Measurements from ENCODE around the gene TLN1.

GRCh38 chr9:35653611-35654010 lies 78.4 kb downstream of the TLN1 start:
- TF ChIP-seq, protein P1, sequence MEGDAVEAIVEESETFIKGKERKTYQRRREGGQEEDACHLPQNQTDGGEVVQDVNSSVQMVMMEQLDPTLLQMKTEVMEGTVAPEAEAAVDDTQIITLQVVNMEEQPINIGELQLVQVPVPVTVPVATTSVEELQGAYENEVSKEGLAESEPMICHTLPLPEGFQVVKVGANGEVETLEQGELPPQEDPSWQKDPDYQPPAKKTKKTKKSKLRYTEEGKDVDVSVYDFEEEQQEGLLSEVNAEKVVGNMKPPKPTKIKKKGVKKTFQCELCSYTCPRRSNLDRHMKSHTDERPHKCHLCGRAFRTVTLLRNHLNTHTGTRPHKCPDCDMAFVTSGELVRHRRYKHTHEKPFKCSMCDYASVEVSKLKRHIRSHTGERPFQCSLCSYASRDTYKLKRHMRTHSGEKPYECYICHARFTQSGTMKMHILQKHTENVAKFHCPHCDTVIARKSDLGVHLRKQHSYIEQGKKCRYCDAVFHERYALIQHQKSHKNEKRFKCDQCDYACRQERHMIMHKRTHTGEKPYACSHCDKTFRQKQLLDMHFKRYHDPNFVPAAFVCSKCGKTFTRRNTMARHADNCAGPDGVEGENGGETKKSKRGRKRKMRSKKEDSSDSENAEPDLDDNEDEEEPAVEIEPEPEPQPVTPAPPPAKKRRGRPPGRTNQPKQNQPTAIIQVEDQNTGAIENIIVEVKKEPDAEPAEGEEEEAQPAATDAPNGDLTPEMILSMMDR (IDR thresholded peaks at IDR 0.05), result no peak
- TF ChIP-seq ZFX (IDR thresholded peaks at IDR 0.05; ENCODE audit: borderline replicate concordance), result no peak

Measured in 22Rv1 (cell line).